SK-N-MC (cell line): Measurements from ENCODE around the gene ASB11.

Experiments used
- EZH2 ChIP-seq: fragments of 200-600 bp; sonication (generic); IDR thresholded peaks from one replicate; pipeline ENCODE4 v1.6.1; 2017; ENCODE audit warnings: antibody characterized with exemption
- POLR2AphosphoS5 ChIP-seq: IDR thresholded peaks from 2 replicates; pipeline ENCODE4 v1.6.1; 2012; ENCODE audit warnings: mild to moderate bottlenecking, low read depth, low read length, borderline replicate concordance

DNA sequence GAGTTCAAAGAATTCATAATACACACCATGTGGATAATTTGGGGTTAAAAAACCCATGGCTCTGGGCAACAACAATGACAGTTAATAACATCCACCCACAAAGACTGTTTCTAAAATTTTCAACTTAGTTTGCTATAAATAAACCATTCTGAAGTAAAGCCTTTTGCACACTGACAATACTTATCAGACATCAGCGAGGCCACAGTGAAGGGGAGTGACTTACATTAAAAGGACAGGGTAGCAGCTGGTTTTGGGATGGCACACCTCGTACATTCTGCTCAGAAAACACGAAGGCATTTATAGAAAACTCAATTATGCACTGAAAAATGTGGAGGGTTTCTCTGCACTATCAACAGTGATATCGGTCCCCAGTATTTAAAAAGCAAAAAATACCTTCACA is 4.9 kb upstream of the ASB11 start:
- TF ChIP-seq POLR2AphosphoS5 (no peak), EZH2 (no peak)
